Testis (tissue), 3 donors: ENCODE data around the gene DOK1. TPM values are rescaled to one million over a fixed set of nuclear protein-coding genes. Genes with fewer than 3 reads are reported as not detected.

ENCODE experiments used
- DNase-seq: peaks from one replicate; pipeline ENCODE4 v3.0.0-alpha.2; 2019
- H3K27ac ChIP-seq, 2 donors: fragments of 200-600 bp; sonication (generic); one replicate each; pipeline ENCODE4 v1.5.1; 2019
- H3K27me3 ChIP-seq: fragments of 200-600 bp; sonication (generic); one replicate; pipeline ENCODE4 v1.5.1; 2019
- H3K36me3 ChIP-seq: fragments of 200-600 bp; sonication (generic); one replicate; pipeline ENCODE4 v1.5.1; 2017; ENCODE audit warnings: low read depth; ENCODE audit errors: missing control alignments
- H3K4me1 ChIP-seq: fragments of 200-600 bp; sonication (generic); one replicate; pipeline ENCODE4 v1.5.1; 2019
- H3K4me3 ChIP-seq, 2 donors: fragments of 200-600 bp; sonication (generic); one replicate each; pipeline ENCODE4 v1.5.1; 2017 to 2019
- H3K9me3 ChIP-seq: fragments of 200-600 bp; sonication (generic); one replicate; pipeline ENCODE4 v1.5.1; 2017
- CTCF ChIP-seq, 3 experiments: fragments of 450-650 bp in 2 of 3; fragments of 200-600 bp in 1 of 3; sonication (generic) in 1 of 3; IDR thresholded peaks; one replicate each; pipeline ENCODE4 v1.5.1; 2016 to 2019; ENCODE audit warnings: antibody characterized with exemption in 3 of 3, mild to moderate bottlenecking in 2 of 3, moderate library complexity in 1 of 3
- POLR2A ChIP-seq: fragments of 450-650 bp; IDR thresholded peaks from one replicate; pipeline ENCODE4 v1.6.1; 2017; ENCODE audit warnings: antibody characterized with exemption, mild to moderate bottlenecking, moderate library complexity
- WGBS, 2 donors: methylation state at CpG; one replicate each; pipeline ENCODE4 v1.1.5; 2018; 5-methylcytosine and 5-hydroxymethylcytosine counted together
- intact Hi-C: fragments of 100-400 bp; cut with DNase I; formaldehyde crosslinking; loops from one replicate; pipeline ENCODE4 v1.15.1; 2023; ENCODE audit warnings: low total_unique reads
- polyA plus RNA-seq: library from polyadenylated mRNA; stranded (reverse); fragments of 350-450 nt; fragmentation: Illumina TruSeq; extraction: RNeasy Lipid Tissue Mini Kit (QIAGEN cat#74804); gene quantifications from one replicate; pipeline ENCODE4 v1.2.3, GENCODE V29; 2014; ENCODE audit warnings: low read depth, low replicate concordance; ENCODE audit not compliant: insufficient read depth
- total RNA-seq, 2 donors: library from RNA; depleted of rRNA; stranded (reverse); fragments of >200 nt; gene quantifications; one replicate each; pipeline ENCODE4 v1.2.3, GENCODE V29; 2016

The DOK1 gene
- total and polyA plus RNA-seq, 3 donors from 2014 or later = 9.3 to 19.3 (median 11.2) TPM

- Histone ChIP-seq H3K27me3 (no peaks in the 10 kb centered on the region), H3K4me1 (no peaks in the 10 kb centered on the region), H3K4me3 (no peak overlapping the region), H3K36me3 (no peaks in the 10 kb centered on the region), H3K27ac (no peak overlapping the region), H3K9me3 (no peaks in the 10 kb centered on the region)
- DNase-seq = no peak
- intact Hi-C loops = no loop called here
- no peak for TF ChIP-seq POLR2A
- no peak for TF ChIP-seq CTCF (IDR thresholded peaks at IDR 0.05)
Observed at GRCh38 chr2:74566754-74567085, 12.2 kb downstream of the DOK1 start.

GRCh38 chr2:74567881-74568280 lies 13.4 kb downstream of the DOK1 start:
- no peak for DNase-seq
- no peaks in the 10 kb centered on the region for H3K4me1 ChIP-seq
- TF ChIP-seq POLR2A (no peak), CTCF (IDR thresholded peaks at IDR 0.05) (no peak)
- H3K27ac ChIP-seq = no peak overlapping the region
- H3K36me3 ChIP-seq = no peaks in the 10 kb centered on the region
- intact Hi-C loops = no loop called here
- no peaks in the 10 kb centered on the region for H3K27me3 ChIP-seq
- WGBS, 2 donors = 85 to 95% methylated on average over 5 of the region's 5 CpGs
- no peak overlapping the region for H3K4me3 ChIP-seq
- no peaks in the 10 kb centered on the region for H3K9me3 ChIP-seq

- Histone ChIP-seq H3K36me3 (no peaks in the 10 kb centered on the region), H3K4me3 (no peak overlapping the region), H3K9me3 (no peaks in the 10 kb centered on the region), H3K4me1 (no peaks in the 10 kb centered on the region), H3K27me3 (no peaks in the 10 kb centered on the region), H3K27ac (no peak overlapping the region)
- intact Hi-C loops = no loop called here
- no peak for DNase-seq
- WGBS, 2 donors = 69 to 96% methylated on average over 1 of the region's 1 CpG
- TF ChIP-seq POLR2A (no peak), CTCF (IDR thresholded peaks at IDR 0.05) (no peak)
Observed at GRCh38 chr2:74569686-74570085, 15.2 kb downstream of the DOK1 start.

- no peak for DNase-seq
- no peak overlapping the region for H3K27ac ChIP-seq
- H3K36me3 ChIP-seq = no peaks in the 10 kb centered on the region
- intact Hi-C loops = no loop called here
- H3K4me3 ChIP-seq = no peak overlapping the region
- H3K4me1 ChIP-seq = no peaks in the 10 kb centered on the region
- 84 to 96% methylated on average over 1 of the region's 1 CpG for WGBS, 2 donors
- no peaks in the 10 kb centered on the region for H3K9me3 ChIP-seq
- TF ChIP-seq POLR2A (no peak), CTCF (IDR thresholded peaks at IDR 0.05) (no peak)
- no peaks in the 10 kb centered on the region for H3K27me3 ChIP-seq
Observed at GRCh38 chr2:74571058-74571457, 16.5 kb downstream of the DOK1 start.

GRCh38 chr2:74572178-74572925 lies 17.8 kb downstream of the DOK1 start:
- Histone ChIP-seq H3K9me3 (no peaks in the 10 kb centered on the region), H3K36me3 (no peaks in the 10 kb centered on the region), H3K27me3 (no peaks in the 10 kb centered on the region), H3K27ac (no peak overlapping the region), H3K4me1 (no peaks in the 10 kb centered on the region), H3K4me3 (no peak overlapping the region)
- intact Hi-C loops = no loop called here
- TF ChIP-seq POLR2A (no peak), CTCF (IDR thresholded peaks at IDR 0.05) (no peak)
- DNase-seq = no peak
- 71 to 76% methylated on average over 3 of the region's 3 CpGs for WGBS, 2 donors
